ENCODE data around the gene KHDC1.
"Not testable (repeated sequence)": the region's sequence is repeated elsewhere in the genome, so short reads cannot be mapped to it uniquely, and the experiment has no call there.

Gene KHDC1

DNA sequence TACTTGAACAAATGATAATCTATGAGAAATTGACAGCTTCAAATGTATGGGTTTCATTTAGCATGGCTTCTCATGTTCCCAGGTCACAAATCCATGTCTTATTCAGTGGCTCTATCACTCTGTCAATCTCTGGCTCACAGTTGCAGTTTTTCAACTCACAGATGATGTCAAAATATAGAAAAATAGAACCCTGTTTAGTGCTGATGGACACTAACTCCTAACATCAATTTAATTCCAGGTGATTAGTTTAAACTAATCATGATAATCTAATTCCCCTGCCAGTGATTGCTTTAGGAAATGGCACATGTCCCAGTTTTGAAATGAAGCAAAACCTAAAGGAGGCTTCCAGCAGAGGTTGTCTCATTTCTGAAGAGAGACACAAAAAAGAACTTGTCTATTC is 13.0 kb downstream of the KHDC1 start:
- no peak for DNase-seq (ENCODE audit: low read depth in 2 of 2)

DNA sequence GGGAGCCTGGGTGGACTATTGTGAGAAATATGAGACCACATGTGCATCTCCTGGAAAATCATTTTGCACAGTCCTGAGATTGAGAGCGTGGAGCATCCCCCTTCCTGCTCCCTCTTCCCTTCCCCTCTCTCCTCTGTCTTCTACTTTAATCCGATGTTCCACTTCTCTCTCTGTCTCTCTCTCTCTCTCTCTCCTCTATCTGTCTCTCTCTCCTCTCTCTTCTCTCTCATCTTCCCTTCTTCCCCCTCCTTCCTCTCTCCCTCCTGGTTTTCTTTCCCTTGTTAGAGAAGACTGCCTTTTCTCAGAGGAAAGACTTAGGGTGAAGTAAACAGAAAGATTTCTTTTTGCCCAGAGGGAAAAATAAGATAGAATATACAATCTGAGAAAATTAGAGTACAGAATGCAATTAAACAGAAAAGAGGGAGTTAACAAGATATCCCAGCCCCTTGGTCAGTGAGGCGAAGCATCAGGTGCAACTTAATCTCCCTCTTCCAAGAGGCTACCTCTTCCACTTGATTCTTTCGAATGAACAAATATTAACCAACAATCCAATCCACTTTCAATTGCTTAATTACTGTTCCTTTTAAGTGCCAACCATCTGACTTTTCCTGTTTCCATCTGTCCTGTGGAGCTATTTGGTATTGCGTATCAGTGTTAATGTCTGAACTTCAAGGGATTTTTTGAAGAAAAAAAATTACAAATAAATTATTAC is 14.6 kb downstream of the KHDC1 start:
- no peak for DNase-seq (ENCODE audit: low read depth in 2 of 2)

DNA sequence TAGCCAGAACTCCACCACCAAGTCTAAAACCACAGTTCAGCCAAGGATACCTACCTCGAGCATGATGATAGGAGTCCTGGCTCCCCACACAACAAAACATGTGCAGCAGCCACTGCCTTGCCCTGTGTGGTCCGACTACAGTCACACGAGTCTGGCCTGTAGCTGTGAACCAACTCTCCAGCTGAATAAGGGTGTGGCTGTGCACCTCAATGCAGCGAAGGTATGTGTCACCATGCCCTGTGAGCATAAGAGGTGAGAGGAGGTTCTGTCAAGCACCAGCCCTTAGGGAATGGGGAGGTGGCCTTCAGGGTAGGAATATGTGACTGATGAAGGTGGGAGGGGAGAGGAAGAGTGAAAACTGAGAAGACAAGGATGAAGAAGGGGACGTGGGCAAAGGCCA is 21.0 kb downstream of the KHDC1 start:
- no peak for DNase-seq (ENCODE audit: low read depth in 2 of 2)

DNA sequence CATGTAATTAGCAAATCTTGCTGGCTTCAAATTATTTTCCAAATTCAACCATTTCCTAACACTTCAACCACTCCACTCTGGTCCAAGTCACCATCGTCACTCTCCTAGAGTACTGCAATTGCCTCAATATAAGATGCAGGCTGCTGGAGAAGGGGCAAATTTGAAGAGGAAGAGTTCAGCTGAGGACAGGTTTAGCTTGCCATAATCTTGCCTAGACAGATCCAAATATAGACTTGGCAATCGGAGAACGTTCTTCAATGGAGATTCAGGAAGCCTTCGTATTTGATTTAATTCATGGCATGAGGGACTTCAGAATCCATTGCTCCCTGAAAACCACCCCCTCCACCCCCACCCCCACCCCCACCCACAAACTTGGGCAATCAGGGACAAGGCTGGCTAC is 22.3 kb downstream of the KHDC1 start:
- DNase-seq (ENCODE audit: low read depth in 2 of 2): no peak

DNA sequence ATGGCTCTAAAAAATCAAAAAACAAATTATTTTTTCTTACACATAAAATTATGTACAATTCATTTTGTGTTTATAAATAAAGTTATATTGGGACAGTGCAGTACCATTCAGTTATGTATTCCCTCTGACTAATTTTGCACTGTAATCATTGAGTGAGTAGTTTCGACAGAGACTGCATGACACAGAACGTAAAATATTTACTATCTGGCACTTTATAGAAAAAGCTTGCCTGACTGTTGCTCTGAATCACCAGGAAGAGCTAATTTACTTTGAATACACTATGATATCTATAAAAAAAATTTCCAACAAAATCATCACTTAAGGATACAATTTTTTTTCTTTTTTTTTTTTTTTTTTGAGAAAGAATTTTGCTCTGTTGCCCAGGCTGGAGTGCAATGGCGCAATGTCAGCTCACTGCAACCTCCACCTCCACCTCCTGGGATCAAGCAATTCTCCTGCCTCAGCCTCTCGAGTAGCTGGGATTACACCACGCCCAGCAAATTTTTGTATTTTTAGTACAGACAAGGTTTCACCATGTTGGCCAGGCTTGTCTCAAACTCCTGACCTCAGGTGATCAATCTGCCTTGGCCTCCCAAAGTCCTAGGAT is 26.7 kb downstream of the KHDC1 start:
- DNase-seq (ENCODE audit: low read depth in 2 of 2): no peak

DNA sequence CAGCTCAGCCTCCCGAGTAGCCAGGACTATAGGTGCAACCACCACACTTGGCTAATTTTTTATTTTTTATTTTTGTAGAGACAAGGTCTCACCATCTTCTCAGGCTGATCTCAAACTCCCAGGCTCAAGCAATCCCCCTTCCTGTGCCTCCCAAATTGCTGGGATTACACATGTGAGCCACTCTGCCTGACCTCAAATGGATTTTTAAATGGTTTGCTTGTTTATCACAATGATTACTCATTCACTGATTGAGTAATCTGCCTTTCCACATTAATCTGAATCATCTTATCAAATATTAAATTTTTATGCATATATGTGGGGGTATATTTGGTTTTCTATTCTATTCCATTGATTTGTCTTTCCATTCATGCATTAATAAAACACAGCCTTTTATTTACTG is 28.3 kb downstream of the KHDC1 start:
- no peak for DNase-seq (ENCODE audit: low read depth in 2 of 2)

DNA sequence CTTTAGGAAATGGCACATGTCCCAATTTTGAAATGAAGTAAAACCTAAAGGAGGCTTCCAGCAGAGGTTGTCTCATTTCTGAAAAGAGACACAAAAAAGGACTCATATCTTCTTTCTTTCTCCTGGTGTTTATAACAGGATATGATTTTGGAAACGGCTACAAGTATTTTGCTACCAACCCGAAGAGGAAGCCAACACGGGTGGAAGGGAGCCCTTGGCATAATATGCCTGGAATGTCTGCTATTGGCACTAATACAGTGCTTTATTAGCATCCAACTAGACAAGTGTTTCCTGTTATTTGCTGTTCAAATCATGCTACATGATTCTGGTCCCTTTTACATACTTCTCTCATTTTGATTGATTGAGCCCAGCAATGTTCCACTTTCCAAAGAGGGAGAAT is 29.0 kb downstream of the KHDC1 start:
- not testable (repeated sequence) for DNase-seq (ENCODE audit: low read depth in 2 of 2)

DNA sequence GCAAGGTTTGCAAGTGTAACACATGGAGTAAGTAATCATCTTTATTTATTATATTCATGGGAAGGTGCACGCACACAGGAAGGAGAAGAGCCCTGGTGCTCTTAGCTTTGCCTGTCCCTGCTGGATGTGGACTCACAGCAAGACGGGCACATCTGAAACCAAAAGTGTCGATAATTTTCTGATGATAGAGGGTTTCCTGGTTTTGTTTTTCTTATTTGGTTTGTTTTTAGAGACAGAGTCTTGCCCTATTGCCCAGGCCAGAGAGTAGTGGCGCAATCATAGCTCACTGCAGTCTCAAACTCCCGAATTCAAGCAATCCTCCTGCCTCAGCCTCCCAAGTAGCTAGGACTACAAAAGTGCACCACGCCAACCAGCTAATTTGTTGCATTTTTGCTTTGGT is 29.9 kb downstream of the KHDC1 start:
- DNase-seq (ENCODE audit: low read depth in 2 of 2): no peak

DNA sequence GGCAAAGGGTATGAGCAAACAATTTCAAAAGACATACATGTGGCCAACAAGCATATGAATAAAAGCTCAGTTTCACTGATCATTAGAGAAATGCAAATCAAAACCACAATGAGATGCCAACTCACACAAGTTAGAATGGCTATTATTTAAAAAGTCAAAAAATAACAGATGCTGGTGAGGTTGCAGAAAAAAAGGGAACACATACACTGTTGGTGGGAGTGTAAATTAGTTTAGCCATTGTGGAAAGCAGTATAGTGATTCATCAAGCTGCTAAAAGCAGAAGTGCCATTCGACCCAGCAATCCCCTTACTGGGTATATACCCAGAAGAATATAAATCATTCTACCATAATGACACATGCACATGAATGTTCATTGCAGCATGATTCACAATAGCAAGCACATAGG is 31.0 kb downstream of the KHDC1 start:
- no peak for DNase-seq (ENCODE audit: low read depth in 2 of 2)

DNA sequence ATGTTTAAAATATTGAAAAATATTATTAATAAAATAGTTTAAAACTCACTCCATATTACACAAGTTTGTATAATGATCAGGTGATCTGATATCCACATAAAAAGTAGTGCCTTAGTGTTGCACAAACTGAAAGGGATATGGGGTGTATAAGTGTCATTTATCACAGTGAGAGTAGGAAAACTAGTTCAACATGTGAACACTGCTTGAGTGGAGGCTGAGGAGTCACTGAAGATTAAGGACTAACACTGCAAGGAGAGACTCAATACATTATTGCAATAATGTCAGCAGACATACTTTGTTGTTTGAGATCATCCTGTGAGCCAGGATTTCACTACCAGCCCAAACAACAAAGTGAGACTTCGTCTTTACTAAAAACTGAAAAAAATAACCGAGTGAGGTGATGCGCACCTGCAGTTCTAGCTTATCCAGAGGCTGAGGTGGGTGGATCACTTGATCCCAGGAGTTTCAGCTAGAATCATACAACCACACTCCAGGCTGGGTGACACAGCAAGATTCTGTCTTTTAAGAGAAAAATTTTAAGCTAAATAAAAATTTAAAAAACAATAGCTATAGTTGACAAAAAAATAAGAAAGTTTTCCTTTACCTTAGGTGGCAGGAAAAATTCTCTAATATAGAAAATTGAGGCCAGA is 35.3 kb downstream of the KHDC1 start:
- no peak for DNase-seq (ENCODE audit: low read depth in 2 of 2)

DNA sequence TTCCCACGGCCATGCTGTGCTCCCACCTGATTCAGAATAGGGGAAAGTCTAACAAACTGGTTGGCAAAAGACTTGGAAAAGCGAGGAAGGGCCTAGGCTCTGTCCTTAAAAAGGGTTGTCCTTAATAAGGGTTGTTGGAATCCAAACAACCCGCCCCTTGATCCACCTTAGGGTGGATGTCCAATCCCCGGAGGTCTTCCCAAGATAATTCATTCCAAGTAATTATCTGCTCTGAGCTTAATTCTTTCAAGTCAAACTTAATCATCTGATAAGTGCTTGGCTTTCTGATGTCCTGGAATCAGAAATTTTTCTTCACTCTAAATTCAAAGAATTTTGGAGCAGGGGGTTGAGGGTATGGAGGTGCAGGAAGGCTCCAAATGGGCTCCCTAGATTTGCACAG is 37.6 kb downstream of the KHDC1 start, which contains the start of gene KHDC1L:
KHDC1L (minus strand) TSS at position 101 of the 400 bp plus-strand sequence; CDS start at position 13, 88 bp downstream.
- no peak for DNase-seq (ENCODE audit: low read depth in 2 of 2)

DNA sequence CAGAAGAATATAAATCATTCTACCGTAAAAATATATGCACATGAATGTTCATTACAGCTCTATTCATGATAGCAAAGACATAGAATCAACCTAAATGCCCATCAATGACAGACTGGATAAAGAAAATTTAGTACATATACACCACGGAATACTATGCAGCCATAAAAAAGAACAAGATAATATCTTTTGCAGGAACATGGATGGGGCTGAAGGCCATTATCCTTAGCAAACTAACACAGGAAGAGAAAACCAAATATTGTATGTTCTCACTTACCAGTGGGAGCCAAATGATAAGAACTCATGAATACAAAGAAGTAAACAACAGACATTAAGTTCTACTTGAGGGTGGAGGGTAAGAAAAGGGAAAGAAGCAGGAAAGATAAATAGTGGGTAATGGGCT is 46.1 kb downstream of the KHDC1 start:
- DNase-seq (ENCODE audit: low read depth in 2 of 2): no peak

DNA sequence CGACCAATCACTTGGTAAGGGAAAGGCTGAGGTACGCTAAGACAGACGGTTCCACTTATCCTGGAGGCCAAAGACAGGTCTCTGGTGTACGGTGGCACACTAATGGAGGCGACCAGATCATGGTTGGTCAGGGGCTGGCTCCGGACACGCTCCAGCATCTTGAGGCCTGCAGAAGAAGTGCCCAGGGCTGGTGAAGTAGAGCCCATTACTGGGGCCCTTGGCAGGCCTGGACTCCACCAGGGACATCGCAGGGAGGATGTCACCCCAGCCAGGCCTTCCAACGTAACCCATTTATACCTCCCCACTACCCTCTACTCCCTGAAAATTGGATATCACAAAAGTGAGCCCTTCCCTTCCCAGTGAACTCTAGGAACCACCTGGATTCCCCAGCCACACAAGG is 53.9 kb downstream of the KHDC1 start:
- no peak for DNase-seq (ENCODE audit: low read depth in 2 of 2)

DNA sequence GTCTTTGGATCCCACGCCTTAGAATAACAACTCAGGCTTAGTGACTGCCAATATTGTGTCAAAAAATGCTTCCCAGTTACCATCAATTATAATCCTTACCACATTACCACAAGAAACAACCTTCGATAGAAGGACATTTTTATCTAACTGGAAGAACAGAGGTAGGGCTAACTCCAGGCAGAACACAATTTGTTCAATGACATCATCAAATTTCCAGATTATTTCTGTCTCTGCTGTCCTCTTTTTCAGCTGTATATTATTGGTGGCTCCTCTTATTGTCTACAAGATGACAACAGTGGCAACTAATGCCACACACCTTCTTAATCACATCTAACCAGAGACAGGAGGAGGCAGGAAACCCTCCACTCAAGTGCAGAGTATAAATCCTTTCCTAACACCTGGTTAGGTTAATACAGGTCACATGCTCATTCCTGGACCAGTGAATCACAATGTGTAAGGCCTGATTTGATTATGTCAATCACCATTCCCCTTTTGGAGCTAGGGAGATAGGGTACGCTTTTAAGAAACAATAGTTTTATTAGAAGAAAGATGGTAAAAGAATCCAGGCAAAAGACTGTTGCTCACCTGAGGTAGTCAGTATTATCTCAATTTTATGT is 55.7 kb downstream of the KHDC1 start:
- no peak for DNase-seq (ENCODE audit: low read depth in 2 of 2)

DNA sequence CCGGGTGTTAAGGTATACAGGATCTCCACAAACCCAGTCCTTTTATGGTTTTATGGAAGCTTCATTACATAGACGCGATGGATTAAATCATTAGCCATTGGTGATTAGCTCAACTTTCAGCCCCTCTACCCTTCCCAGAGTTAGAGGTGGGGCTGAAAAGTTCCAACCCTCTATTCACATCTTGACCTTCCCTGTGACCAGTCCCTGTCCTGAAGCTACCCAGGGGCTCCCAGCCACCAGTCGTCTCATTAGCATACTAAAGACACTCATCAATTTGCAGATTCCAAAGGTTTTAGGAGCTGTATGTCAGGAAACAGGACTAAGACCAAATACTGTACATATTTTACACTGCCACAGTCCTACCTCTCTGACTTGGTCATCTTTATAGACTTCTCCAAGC is 58.7 kb downstream of the KHDC1 start:
- DNase-seq (ENCODE audit: low read depth in 2 of 2): no peak

DNA sequence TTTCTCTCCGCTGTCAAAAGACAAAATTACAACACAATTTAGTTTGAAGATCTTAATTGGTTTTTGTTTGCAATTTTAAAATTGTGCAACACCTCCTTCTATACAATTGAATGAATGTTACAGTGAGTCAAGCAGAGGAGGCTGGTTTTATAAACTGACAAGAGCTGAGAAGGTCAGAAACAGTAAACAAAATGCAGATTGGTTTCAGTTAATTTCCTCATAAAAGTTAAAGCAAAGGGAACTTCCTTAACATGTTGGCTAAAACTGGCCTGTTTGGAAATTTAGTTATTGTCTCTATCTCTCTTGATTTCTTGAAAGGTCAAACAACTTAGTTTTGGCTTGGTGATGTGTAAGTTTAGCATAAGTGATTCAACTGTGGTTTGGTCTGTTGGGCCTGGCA is 59.9 kb downstream of the KHDC1 start:
- no peak for DNase-seq (ENCODE audit: low read depth in 2 of 2)

DNA sequence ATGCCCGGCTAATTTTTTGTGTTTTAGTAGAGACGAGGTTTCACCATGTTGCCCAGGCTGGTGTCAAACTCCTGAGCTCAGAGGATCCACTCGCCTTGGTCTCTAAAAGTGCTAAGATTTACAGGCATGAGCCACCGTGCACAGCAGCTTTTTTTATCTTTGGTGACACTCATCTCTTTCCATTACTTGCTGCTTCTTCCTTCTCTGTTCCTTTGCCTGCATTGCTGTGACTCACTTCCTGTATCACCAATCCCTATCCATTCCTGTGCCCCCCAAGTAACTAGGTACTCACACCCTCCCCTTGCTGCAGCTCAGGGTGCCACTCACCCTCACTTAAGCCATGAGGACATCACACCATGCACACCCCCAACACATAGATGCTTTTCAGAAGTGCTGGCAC is 62.3 kb downstream of the KHDC1 start:
- no peak for DNase-seq (ENCODE audit: low read depth in 2 of 2)

DNA sequence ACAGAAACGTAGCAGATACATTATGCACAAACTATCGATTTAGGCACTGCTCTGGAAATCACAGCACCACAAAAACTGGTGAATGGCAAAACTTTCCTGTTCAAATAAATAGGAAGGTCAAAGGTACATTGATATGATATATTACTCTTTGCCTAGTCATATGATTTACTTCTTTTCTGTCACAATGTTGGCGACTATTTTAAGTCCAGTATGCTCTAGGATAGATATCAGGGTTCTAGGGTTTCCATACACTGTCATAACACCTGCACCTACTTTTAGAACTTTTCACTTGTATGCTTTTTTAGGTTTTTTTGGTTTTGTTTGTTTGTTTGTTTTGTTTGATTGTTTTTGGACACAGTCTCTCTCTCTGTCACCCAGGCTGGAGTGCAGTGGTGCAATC is 62.7 kb downstream of the KHDC1 start:
- no peak for DNase-seq (ENCODE audit: low read depth in 2 of 2)

DNA sequence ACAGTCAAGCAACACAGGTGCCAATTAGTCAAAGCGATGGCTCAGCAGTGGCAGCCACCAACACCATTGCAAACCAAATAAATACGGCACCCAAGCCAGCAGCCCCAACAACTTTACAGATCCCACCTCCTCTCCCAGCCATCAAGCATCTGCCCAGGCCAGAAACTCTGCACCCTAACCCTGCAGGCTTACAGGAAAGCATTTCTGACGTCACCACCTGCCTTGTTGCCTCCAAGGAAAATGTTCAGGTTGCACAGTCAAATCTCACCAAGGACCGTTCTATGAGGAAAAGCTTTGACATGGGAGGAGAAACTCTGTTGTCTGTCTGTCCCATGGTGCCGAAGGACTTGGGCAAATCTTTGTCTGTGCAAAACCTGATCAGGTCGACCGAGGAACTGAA is 68.3 kb downstream of the KHDC1 start:
- DNase-seq (ENCODE audit: low read depth in 2 of 2): no peak

DNA sequence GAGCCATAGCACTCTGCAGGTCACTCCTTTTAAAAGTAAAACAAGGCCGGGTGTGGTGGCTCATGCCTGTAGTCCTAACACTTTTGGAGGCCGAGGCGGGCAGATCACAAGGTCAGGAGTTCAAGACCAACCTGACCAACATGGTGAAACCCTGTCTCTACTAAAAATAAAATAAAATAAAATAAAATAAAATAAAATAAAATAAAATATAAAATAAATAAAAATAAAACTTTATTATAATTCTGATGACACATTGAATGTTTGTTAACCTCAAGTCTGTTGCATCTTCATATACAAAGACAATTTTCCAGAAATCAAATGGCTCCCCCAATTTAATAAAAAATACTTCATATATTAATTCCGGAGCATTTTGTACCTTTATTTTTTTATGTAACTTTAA is 69.7 kb downstream of the KHDC1 start:
- not testable (repeated sequence) for DNase-seq (ENCODE audit: low read depth in 2 of 2)

Data from stimulated activated CD8-positive, alpha-beta memory T cell treated with anti-CD3 and anti-CD28 coated beads, Interleukin-2, amount 100 ng/mL, for 1 hour (primary cell).